Fibroblast of gingiva (primary cell): ENCODE results near the gene GRIN3B.
A peak's percentile ranks its signal among the peaks of the same experiment; 100 is the strongest.
"Not testable (repeated sequence)": the region's sequence is repeated elsewhere in the genome, so short reads cannot be mapped to it uniquely, and the experiment has no call there.

ENCODE experiments used
- DNase-seq: peaks from one replicate; pipeline ENCODE4 v3.0.0-alpha.2; 2011; ENCODE audit warnings: low read depth

GRIN3B gene

GRCh38 chr19:1000095-1000494 is at the start of gene GRIN3B:
Gene GRIN3B, plus strand, starts transcription at chr19:1000419. Its CDS starts 19 bp downstream, at chr19:1000438.
- peak; percentile 21 for DNase-seq

DNA sequence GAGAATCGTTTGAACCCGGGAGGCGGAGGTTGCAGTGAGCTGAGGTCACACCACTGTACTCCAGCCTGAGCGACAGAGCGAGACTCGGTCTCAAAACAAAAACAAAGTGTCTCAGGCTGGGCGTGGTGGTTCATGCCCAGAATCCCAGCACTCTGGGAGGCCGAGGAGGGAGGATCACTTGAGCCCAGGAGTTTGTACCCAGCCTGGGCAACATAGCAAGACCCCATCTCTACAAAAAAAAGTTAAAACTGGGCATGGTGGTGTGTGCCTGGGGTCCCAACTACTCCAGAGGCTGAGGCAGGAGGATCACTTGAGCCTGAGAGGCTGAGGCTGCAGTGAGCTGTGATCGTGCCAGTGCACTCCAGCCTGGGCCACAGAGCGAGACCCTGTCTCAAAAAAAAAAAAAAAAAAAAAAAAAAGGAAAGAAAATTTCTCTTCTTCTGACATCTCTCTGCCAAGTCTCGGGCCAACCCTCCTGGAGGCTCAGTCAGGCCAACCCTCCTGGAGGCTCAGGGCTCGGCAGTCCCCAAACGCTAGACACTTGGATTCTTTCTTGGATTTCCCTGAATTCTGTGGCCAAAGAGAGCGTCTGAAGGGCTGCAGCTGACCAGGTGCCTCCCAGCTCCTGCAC is 48.1 kb upstream of the GRIN3B start:
- DNase-seq, result no peak

DNA sequence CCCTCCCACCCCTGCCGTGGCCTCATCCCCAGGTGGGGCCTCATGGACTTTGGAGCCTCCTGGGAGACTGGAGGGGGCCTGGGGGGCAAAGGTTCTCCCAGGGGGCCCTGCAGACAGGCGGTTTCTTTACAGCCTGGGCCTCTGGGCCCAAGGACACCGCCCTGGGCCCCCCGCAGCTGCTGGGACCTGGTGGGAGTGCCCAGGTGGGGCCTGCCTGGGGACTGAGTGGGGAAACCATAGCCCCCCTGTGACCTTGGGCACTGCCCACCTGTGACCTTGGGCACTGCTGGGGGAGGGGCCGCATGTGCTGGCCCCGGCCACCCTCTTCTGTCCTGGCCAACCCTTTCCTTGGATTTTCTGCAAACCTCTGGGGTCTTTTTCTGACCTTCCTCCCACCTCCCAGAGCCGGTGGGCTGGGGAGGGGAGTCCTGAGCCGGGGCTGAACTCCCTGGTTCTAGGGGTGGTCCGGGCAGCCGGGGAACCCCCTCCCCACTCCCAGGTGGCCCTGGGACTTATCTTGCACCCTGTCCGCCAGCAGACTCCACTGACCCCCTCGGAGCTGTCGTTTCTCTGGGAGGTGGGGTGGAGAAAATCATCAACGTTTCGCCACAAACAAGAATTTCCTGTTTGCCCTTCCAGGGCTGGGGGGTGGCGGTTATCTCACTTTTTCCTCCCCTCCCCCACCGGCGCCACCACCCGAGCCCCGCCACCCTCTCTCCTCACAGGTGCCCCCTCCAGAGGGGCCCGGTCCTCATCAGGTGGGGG is 47.4 kb upstream of the GRIN3B start:
- no peak for DNase-seq

DNA sequence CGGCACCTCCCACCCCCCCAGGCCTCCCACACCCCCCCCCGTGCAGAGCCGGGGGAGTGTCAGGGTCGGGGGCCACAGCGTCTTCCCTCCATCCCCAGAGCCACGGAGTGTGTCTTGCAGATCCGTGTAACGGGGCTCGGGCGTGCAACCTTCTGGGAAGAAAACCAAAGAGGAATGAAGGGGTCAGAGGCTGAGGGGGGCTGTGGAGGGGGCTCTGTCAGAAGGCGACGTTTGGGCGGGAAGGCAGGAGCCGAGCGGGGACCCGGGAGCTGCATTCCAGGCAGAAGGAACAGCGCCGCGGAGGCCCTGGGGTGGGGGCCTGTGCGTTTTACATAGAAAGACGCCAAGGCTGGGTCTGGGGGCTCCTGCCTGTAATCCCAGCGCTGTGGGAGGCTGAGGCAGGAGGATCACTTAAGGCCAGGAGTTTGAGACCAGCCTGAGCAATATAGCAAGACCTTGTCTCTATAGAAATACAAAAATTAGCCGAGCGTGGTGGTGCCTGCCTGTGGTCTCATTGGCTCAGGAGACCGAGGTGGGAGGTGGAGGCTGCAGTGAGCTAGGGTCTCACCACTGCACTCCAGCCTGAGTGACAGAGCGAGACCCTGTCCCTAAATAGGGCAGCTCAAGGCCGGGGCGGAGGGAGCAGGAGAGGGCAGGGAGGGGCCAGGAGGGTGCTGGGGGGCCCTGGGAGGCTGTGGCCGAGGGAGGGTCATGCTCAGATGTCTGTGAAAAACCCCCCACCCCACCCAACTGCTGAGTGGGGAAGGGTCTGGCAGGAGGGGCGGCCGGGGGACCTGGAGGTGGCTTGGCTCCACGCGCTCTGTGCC is 46.6 kb upstream of the GRIN3B start:
- no peak for DNase-seq

- DNase-seq, result no peak
Measured at GRCh38 chr19:954272-954671, 45.9 kb upstream of the GRIN3B start.

DNA sequence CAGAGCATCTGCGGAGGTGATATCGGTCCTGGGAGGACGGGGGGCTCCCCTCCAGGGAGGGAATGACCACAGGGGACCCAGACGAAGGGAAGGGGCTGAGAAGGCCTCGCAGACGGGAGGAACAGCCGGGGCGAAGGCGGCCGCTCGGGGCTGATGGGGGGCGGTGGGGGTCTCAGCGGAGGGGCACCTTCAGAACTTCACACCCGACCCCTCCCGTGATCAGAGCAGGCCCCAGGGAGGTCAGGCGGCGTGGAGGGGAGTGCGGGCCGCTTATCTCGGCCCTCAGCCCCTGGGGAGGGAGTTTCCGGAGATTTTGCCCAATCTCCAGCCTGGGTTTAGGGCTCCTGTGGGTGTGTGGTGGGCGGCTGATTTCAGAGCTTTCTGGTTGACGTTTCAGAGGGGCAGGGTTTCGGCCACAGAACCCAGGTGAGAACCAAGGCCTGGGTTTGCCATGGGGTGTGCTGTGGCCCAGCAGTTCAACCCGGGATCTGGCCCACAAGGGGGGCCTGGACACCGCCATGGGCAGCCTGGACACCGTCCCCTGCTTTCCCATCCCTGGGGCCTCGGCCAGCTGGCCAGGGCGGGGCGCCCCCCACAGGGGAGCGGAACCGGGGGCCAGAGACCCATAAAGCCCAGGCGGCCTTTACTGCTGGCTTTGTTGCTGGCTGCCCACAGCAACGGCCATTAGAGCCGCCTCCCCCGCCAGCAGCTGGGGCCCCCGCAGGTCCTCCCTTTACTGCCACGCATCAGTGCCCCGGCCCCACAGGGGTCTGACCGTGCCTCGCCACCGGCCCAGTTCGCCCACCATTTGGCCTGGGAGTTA is 45.3 kb upstream of the GRIN3B start:
- DNase-seq, result no peak

DNA sequence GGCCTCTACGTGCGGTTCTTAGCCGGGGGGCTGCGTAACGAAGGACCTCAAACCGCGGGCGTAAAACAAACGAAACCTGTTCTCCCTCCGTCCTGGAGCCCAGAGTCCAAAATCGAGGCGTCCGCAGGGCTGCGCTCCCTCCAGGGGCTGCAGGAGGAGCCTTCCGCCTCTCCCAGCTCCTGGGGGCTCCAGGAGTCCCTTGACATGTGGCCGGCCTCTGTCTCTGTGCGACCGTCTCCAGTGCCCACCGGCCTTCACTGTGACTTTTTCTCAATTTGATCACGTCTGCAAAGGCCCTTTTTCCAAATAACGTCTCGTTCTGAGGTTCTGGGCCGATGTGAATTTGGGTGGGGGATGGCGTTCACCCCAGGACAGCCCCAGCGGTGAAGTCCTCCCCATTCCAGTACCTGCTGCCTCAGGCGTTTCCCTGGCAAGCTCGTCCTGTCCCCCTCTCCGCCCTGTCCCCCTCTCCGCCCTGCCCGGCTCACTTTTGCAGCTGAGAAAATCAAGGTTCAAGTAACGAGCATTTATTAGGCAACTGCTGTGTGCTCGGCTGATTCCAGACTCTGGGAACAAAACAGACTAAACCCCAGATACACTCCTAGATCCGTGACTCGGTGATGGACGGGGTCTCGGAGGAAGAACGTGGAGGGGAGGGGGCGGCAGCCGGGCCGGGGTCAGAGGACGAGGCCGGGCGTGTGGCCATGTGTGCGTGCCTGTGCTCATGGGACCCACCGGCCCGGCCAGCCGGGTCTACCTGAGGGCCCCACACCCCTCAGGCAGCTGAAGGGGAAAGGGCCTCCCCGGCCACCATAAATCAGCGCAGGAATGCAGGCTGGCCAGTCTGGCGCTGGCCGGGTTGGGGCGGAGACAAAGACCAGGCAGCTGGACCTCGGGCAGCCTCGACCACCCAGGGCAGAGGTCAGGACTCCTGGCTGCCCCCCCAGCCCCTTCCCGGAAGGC is 44.1 kb upstream of the GRIN3B start:
- no peak for DNase-seq

DNA sequence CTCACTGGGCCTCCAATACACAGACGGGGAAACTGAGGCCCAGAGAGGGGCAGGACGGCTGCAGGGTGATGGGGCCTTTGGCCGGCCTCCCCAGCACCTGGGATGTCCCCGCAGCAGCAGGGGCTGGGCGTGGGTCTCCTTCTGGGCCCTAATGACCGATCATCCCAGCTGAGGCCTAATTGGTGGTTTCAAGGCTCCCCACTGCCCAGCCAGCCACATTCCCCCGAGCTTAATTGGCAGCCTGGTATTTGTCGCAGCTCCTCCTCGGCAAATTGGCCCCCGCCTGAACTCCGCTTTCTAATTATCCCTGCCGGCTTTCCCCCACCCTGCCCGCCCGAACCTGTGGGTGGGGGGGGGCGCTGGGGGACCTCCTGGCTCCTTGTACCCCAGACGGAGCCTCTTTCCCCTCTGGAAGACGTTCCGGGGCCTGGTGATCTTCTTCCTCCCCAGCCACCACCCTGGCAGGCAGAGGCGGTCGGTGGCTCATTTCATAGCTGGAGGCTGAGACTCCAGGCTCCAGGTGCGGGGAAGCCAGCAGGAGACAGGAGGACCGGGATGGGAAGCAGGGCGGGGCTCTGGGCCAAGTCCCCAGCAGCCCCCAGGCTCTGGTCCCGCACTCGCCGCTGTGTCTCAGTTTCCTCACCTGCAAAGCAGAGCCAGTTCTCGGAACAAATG is 43.3 kb upstream of the GRIN3B start:
- DNase-seq, result no peak

DNA sequence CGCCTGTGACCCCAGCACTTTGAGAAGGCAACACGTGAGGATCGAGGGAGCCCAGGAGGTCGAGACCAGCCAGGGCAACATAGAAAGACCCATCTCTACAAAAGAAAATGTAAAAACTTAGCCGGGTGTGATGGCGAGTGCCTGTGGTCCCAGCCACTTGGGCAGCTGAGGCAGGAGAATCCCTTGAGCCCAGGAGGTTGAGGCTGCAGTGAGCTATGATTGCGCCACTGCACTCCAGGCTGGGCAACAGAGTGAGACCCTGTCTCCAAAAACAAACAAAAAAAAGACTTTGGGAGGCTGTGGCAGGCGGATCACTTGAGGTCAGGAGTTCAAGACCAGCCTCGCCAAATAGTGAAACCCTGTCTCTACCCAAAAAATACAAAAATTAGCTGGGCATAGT is 42.6 kb upstream of the GRIN3B start:
- DNase-seq, result not testable (repeated sequence)

DNA sequence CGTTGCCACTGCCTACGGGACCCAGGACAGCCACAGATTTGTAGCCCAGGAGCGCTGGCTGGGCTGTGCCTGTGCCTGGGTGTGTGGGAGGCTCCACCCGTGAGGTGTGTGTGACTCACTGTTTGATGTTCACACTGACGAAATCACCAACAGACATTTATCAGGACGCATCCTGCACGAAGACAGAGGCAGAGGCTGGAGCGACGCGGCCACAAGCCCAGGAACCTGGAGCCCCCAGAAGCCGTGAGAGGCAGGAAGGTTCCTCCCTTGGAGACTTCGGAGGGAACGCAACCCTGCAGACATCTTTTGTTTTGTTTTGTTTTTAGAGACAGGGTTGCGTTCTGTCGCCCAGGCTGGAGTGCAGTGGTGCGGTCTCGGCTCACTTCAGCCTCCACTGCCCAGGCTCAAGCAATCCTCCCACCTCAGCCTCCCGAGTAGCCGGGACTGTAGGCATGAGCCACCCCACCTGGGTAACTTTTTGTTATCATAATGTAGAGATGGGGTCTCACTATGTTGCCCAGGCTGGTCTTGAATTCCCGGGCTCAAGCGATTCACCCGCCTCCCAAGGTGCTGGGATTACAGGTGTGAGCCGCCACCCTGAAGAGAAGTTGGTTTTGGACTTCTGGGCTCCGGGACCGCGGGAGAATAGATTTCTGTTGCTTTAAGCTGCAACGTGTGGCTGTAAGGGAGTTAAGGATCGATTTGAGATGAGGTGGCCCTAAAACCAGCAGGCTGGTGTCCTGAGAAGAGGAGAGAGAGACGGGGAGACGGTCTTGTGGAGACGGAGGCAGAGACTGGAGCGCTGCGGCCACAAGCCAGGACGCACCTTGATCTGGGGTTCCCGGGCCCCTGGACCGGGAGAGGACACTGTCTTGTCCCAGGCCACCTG is 41.0 kb upstream of the GRIN3B start:
- no peak for DNase-seq

GRCh38 chr19:960020-960419 is 40.2 kb upstream of the GRIN3B start:
- DNase-seq, result no peak

DNA sequence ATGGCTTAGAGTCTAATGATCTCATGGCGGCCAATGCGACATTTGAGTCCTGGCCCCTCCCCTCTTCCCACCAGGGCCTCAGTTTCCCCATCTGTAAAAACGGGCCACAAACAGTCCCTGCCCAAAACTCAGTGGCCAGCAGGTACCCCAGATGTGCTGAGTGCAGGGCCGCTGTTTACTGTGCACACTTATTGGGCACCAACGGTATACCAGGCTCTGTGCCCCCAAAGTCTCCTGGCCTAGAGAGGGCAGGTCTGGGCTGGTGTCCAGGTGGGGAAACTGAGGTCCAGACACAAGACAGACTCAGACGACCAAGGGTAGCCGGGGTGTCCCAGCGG is 39.6 kb upstream of the GRIN3B start:
- DNase-seq, result no peak

DNA sequence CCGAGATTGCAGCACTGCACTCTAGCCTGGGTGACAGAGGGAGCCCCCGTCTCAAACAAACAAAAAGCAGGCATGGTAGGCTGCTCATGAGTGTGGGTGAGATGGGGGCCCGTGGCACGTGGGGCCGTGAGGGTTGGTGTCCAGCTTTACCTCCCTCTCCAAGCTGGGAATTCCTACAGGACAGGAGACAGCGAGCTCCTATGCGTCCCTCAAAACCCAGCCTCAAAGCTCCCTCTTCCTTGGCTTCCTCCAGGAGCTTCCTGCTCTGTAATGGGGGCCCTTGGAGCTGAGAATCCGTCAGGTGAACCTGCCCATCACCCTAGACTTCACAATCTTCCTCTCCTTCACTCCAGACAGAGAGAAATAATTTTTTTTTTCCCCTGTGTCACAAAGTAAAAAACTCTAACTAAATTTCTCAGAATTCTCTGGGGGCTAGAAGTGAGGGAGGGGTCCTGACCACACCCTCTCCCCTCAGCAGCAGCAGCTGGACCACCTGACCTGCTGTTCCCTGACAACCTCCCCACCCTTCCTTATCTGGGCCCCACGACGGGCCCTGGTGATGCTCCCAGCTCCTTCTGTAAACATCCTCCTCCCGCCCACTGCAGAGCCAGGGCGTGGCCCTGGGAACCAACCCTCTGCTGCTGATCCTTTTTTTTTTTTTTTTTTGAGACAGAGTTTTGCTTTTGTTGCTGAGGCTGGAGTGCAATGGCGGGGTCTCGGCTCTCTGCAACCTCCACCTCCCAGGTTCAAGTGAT is 38.2 kb upstream of the GRIN3B start:
- DNase-seq, result no peak

DNA sequence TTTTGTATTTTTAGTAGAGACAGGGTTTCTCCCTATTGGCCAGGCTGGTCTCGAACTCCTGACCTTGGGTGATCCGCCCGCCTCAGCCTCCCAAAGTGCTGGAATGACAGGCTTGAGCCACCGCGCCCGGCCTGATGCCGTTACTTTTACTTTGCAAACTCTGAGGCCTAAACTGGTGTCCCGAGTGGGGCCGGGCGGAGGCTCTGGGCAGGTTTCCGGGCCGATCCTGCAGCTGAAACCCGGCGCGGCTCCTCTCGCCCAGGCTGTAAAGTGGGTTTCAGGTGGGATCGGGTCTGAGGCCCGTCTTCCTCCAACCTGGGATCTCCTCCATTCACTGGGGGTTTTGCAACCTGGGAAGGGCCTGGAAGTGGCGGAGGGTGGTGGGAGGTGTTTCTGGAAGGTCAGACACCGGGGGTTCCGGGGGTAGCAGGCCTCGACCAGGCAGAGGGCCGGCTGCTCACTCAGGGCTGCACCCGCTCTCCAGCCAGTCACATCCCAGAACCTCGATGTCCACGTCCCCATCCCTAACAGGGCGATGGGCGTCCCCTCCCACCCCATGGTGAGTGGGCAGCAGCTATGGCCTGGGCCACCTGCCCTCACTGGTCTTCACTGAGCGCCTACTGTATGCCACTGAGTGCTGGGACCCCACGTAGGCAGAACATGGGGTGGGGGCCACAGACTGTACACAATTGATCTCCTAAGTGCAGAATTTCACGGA is 37.4 kb upstream of the GRIN3B start:
- no peak for DNase-seq

DNA sequence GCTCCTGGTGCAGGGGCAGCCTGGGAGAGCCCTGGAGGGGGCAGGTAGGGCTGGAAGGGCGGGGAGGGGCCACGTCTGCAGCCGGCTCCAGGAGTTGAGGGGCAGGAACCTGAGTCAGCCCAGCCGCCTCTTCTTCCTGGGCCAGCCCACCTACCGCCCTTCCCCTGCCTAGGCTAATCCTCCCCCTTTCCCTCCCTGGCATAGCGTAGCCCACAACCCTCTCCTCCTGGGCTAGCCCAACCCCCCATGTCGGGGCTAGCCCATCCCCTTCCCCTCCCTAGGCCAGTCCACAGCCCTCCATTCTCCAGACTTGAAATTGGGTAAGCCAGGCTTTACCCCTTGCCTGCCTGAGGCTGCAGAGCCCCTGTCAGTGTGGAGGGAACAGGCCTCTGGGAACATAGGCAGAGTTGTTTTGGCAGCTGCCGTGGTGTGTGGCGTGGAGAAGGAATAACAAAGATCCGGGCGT is 36.7 kb upstream of the GRIN3B start:
- no peak for DNase-seq

DNA sequence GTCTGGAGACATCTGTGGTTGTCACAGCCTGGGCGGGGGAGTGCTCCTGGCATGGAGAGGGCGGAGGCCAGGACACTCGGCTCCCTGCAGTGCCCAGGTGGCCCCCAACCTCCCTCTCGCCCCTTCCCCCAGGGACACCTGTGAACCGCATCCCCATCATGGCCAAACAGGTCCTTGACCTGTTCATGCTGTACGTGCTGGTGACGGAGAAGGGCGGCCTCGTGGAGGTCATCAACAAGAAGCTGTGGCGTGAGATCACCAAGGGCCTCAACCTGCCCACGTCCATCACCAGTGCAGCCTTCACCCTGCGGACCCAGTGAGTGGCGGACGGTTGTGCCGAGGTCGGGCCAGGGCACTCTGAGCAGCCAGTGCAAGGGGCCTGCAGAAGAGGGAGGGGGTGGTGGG is 36.1 kb upstream of the GRIN3B start:
- DNase-seq, result no peak

GRCh38 chr19:964761-965694 is 35.2 kb upstream of the GRIN3B start:
- no peak for DNase-seq
